HepG2 (cell line): ENCODE data around the gene SELPLG. TPM values are rescaled to one million over a fixed set of nuclear protein-coding genes. Genes with fewer than 3 reads are reported as not detected.

Experiments used
- ATAC-seq: fragments of 200-7000 bp; cut with Tn5 transposase; 3 replicates; pipeline ENCODE4 v1.9.1; 2020; ENCODE audit warnings: mild to moderate bottlenecking, moderate library complexity
- BruUV-seq: library from RNA; stranded (reverse); fragments of 400-500 nt; replicated peaks from 2 replicates; lab custom pipeline; 2021; lab: Mats Ljungman, UMichigan
- CTCF ChIA-PET: fragments of 300-600 bp; formaldehyde crosslinking; extraction: SDS; loops from one replicate; lab custom pipeline; 2021; ENCODE audit warnings: low total read pairs, inconsistent platforms, low intra/inter-chr PET ratio; lab: Yijun Ruan, JAX
- POLR2A ChIA-PET: fragments of 350-600 bp; sonication (Branson Sonifier 250); formaldehyde crosslinking; loops from one replicate; lab custom pipeline; 2020; ENCODE audit warnings: antibody characterized with exemption, inconsistent platforms; lab: Yijun Ruan, JAX
- DNase-seq: peaks from one replicate; pipeline ENCODE4 v3.0.0-alpha.2; 2015; ENCODE audit warnings: low spot score
- FAIRE-seq: peaks from 3 replicates; lab custom pipeline; 2011; peaks lifted over from hg19 to GRCh38; lab: Jason Lieb, UNC
- H2AFZ ChIP-seq: one replicate; pipeline ENCODE4 v1.6.1; 2011; ENCODE audit warnings: low read length, inconsistent platforms
- H3K27ac ChIP-seq: fragments of 300-600 bp; 3 replicates; pipeline ENCODE4 v1.8.0; 2011; ENCODE audit warnings: mixed run types, mild to moderate bottlenecking, mixed read lengths, low read length, inconsistent platforms; ENCODE audit not compliant: insufficient read depth; ENCODE audit errors: extremely low read length
- H3K27me3 ChIP-seq, 2 experiments: fragments of 200-600 bp in 1 of 2; 2 replicates in 1 of 2; 3 replicates in 1 of 2; pipeline versions ENCODE4 v1.6.0 to v1.8.0; 2011; ENCODE audit warnings: low read length in 2 of 2, mild to moderate bottlenecking in 2 of 2, moderate library complexity in 2 of 2, inconsistent platforms in 1 of 2; ENCODE audit not compliant: insufficient read depth in 2 of 2, control insufficient read depth in 1 of 2
- H3K36me3 ChIP-seq, 2 experiments: fragments of 200-600 bp in 1 of 2; replicated peaks in 1 of 2; 2 replicates in 1 of 2; 3 replicates in 1 of 2; pipeline versions ENCODE4 v1.5.1 to v1.8.0; 2011; ENCODE audit warnings: low read length in 2 of 2, inconsistent platforms in 1 of 2; ENCODE audit not compliant: insufficient read depth in 2 of 2, control insufficient read depth in 1 of 2
- H3K4me1 ChIP-seq: 2 replicates; pipeline ENCODE4 v1.5.1; 2012; ENCODE audit warnings: low read length, inconsistent platforms; ENCODE audit not compliant: insufficient read depth
- H3K4me2 ChIP-seq: 2 replicates; pipeline ENCODE4 v1.6.0; 2011; ENCODE audit warnings: low read depth, low read length, inconsistent platforms
- H3K4me3 ChIP-seq, 3 experiments: fragments of 200-600 bp in 1 of 3; sonication (generic), shearing (Covaris generic) in 1 of 3; replicated peaks in 1 of 3; 2 replicates each; pipeline ENCODE4 v1.5.1; 2011 to 2016; ENCODE audit warnings: low read length in 3 of 3, inconsistent platforms in 2 of 3, low read depth in 2 of 3, mild to moderate bottlenecking in 2 of 3, control low read depth in 1 of 3, mixed read lengths in 1 of 3; ENCODE audit not compliant: insufficient read depth in 1 of 3
- H3K79me2 ChIP-seq: one replicate; pipeline ENCODE4 v1.6.1; 2011; ENCODE audit warnings: low read length, inconsistent platforms; ENCODE audit not compliant: insufficient read depth
- H3K9ac ChIP-seq: 2 replicates; pipeline ENCODE4 v1.6.0; 2011; ENCODE audit warnings: mild to moderate bottlenecking, low read depth, low read length, inconsistent platforms; ENCODE audit not compliant: insufficient read depth
- H3K9me3 ChIP-seq: 2 replicates; pipeline ENCODE4 v1.5.1; 2012; ENCODE audit warnings: mild to moderate bottlenecking, low read length
- H4K20me1 ChIP-seq: 2 replicates; pipeline ENCODE4 v1.6.0; 2011; ENCODE audit warnings: inconsistent platforms, mild to moderate bottlenecking, low read length, moderate library complexity; ENCODE audit not compliant: insufficient read depth
- ARID3A ChIP-seq: IDR thresholded peaks from 2 replicates; pipeline ENCODE4 v1.6.1; 2012; ENCODE audit warnings: low read depth, low read length, improper control_type of control experiment
- BCL3 ChIP-seq: sonication (generic); formaldehyde crosslinking; IDR thresholded peaks from 2 replicates; pipeline ENCODE4 v1.5.1; 2020; ENCODE audit warnings: mild to moderate bottlenecking, missing genetic modification reagents, moderate library complexity
- DNMT1 ChIP-seq: sonication (generic); formaldehyde crosslinking; IDR thresholded peaks from 2 replicates; pipeline ENCODE4 v1.5.1; 2020; ENCODE audit warnings: mild to moderate bottlenecking, missing genetic modification reagents
- HNF4A ChIP-seq: sonication (generic); formaldehyde crosslinking; IDR thresholded peaks from 2 replicates; pipeline ENCODE4 v1.4.0; 2020; ENCODE audit warnings: missing genetic modification reagents
- NFE2L1 ChIP-seq: sonication (generic); formaldehyde crosslinking; IDR thresholded peaks from 2 replicates; pipeline ENCODE4 v1.4.0; 2020; ENCODE audit warnings: missing genetic modification reagents, mild to moderate bottlenecking, borderline replicate concordance
- SATB2 ChIP-seq: sonication (generic); formaldehyde crosslinking; IDR thresholded peaks from 2 replicates; pipeline ENCODE4 v1.5.0; 2020; ENCODE audit warnings: missing genetic modification reagents
- SMAD9 ChIP-seq: sonication (generic); formaldehyde crosslinking; IDR thresholded peaks from 2 replicates; pipeline ENCODE4 v1.5.1; 2020; ENCODE audit warnings: mild to moderate bottlenecking, missing genetic modification reagents
- SP5 ChIP-seq: IDR thresholded peaks from 2 replicates; pipeline ENCODE4 v1.6.1; 2016; ENCODE audit warnings: low read depth, borderline replicate concordance
- TAF15 ChIP-seq: fragments of 200-400 bp; formaldehyde crosslinking; IDR thresholded peaks from one replicate; pipeline ENCODE4 v1.6.1; 2018; ENCODE audit warnings: mild to moderate bottlenecking, low read depth, low read length; ENCODE audit not compliant: poor library complexity, severe bottlenecking
- TFDP1 ChIP-seq: IDR thresholded peaks from 2 replicates; pipeline ENCODE4 v1.6.1; 2016; ENCODE audit warnings: missing compliant biosample characterization, missing genetic modification reagents, borderline replicate concordance
- ZNF180 ChIP-seq: sonication (generic); formaldehyde crosslinking; IDR thresholded peaks from 2 replicates; pipeline ENCODE4 v1.4.0; 2020; ENCODE audit warnings: low read depth, missing genetic modification reagents, borderline replicate concordance
- ZNF264 ChIP-seq: sonication (generic); formaldehyde crosslinking; IDR thresholded peaks from 2 replicates; pipeline ENCODE4 v1.4.0; 2020; ENCODE audit warnings: missing genetic modification reagents
- ZNF574 ChIP-seq: sonication (generic); formaldehyde crosslinking; IDR thresholded peaks from 2 replicates; pipeline ENCODE4 v1.4.0; 2020; ENCODE audit warnings: missing genetic modification reagents
- ZNF780A ChIP-seq: sonication (generic); formaldehyde crosslinking; IDR thresholded peaks from 2 replicates; pipeline ENCODE4 v1.8.0; 2022; ENCODE audit warnings: mild to moderate bottlenecking, missing genetic modification reagents, moderate library complexity
- whole genome bisulfite sequencing: methylation state at CpG from one replicate; pipeline ENCODE4 v1.1.6; 2017; ENCODE audit warnings: low lambda C conversion rate; 5-methylcytosine and 5-hydroxymethylcytosine counted together
- in situ Hi-C: cut with HindIII; loops from 2 replicates; pipeline ENCODE4 v1.10.0; 2017; ENCODE audit warnings: low pct_unique_long_range_greater_than_20kb; ENCODE audit not compliant: extremely low pct_ligation_motif_present
- intact Hi-C: fragments of 100-400 bp; cut with micrococcal nuclease; formaldehyde crosslinking; loops from one replicate; pipeline ENCODE4 v1.10.0; 2022; ENCODE audit not compliant: unreplicated experiment
- polyA plus RNA-seq, 8 experiments: library from polyadenylated mRNA; depleted of rRNA in 3 of 8; stranded (reverse) in 7 of 8; unstranded in 1 of 8; fragments of >200 nt; fragmentation: Illumina TruSeq in 4 of 8; extraction: Trizol in 4 of 8; gene quantifications; 2 replicates each; pipeline versions ENCODE4 v1.2.1 to v1.2.3, GENCODE V29; 2011 to 2016; ENCODE audit warnings: low read depth in 4 of 8, missing spikeins in 1 of 8, mixed read lengths in 1 of 8; ENCODE audit not compliant: insufficient read depth in 1 of 8
- total RNA-seq, 5 experiments: library from RNA; depleted of rRNA; stranded (reverse); fragments of >200 nt; fragmentation: Illumina TruSeq; extraction: Trizol; gene quantifications; 2 replicates each; pipeline ENCODE4 v1.2.3, GENCODE V29; 2016; ENCODE audit warnings: low read depth in 1 of 5
- TF ChIP-seq, protein P1 (sequence below): sonication (generic); formaldehyde crosslinking; IDR thresholded peaks from 2 replicates; pipeline ENCODE4 v1.8.1; 2023; ENCODE audit warnings: mild to moderate bottlenecking, missing genetic modification reagents, borderline replicate concordance
- TF ChIP-seq, protein P2 (sequence below): sonication (generic); formaldehyde crosslinking; IDR thresholded peaks from 2 replicates; pipeline ENCODE4 v1.4.0; 2020; ENCODE audit warnings: missing genetic modification reagents

Gene SELPLG
- total and polyA plus RNA-seq, 2 of the 13 experiments (the other 11 are each of a cell fraction or from before 2014, with no cell fraction given) = 0.12 TPM; not detected in 1

GRCh38 chr12:108621161-108621560 lies 12.5 kb downstream of the SELPLG start:
- FAIRE-seq (no peak), ATAC-seq (no peak), DNase-seq (no peak)
- no TSS peak for BruUV-seq
- Histone ChIP-seq H4K20me1 (no peaks in the 10 kb centered on the region), H3K4me1 (peaks cover 20% of the 10 kb centered on the region), H3K27me3 (peaks cover 0 to 4% of the 10 kb centered on the region in 2 experiments; a peak in 1 of 5 replicates), H3K36me3 (no peaks in the 10 kb centered on the region), H3K9ac (no peak overlapping the region), H3K27ac (no peak overlapping the region), H3K4me3 (no peak overlapping the region), H3K4me2 (no peak overlapping the region), H3K79me2 (no peaks in the 10 kb centered on the region), H3K9me3 (no peaks in the 10 kb centered on the region), H2AFZ (no peak overlapping the region)
- ChIA-PET CTCF (no interaction called here), POLR2A (interaction anchor here (1.1 kb wide), 1 partner anchor 59 kb away, joined by 4 read pairs; the partner anchor contains the start of gene ISCU)
- 82% methylated on average over 3 of the region's 3 CpGs for WGBS
- intact Hi-C loops (no loop called here), in situ Hi-C loops (no loop called here)
- TF ChIP-seq ZNF780A (CRISPR knock-in tag) (no peak), BCL3 (CRISPR knock-in tag) (no peak), SATB2 (no peak), TFDP1 (CRISPR knock-in tag) (no peak), ZNF180 (CRISPR knock-in tag) (no peak), NFE2L1 (CRISPR knock-in tag) (no peak), DNMT1 (no peak), SP5 (CRISPR knock-in tag) (no peak), HNF4A (CRISPR knock-in tag) (no peak), ZNF574 (CRISPR knock-in tag) (no peak), TAF15 (no peak), ZNF264 (CRISPR knock-in tag) (no peak), ARID3A (no peak), SMAD9 (no peak)
- TF ChIP-seq, protein P1, sequence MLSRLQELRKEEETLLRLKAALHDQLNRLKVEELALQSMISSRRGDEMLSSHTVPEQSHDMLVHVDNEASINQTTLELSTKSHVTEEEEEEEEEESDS (CRISPR knock-in tag) = no peak
- TF ChIP-seq, protein P2, sequence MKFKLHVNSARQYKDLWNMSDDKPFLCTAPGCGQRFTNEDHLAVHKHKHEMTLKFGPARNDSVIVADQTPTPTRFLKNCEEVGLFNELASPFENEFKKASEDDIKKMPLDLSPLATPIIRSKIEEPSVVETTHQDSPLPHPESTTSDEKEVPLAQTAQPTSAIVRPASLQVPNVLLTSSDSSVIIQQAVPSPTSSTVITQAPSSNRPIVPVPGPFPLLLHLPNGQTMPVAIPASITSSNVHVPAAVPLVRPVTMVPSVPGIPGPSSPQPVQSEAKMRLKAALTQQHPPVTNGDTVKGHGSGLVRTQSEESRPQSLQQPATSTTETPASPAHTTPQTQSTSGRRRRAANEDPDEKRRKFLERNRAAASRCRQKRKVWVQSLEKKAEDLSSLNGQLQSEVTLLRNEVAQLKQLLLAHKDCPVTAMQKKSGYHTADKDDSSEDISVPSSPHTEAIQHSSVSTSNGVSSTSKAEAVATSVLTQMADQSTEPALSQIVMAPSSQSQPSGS = no peak
